GM12892 (cell line): Measurements from ENCODE around the gene TBC1D22A.

ENCODE experiments used
- POLR2A ChIP-seq: IDR thresholded peaks from 2 replicates; pipeline ENCODE4 v1.6.1; 2011; ENCODE audit warnings: low read depth, low read length, control low read depth
- POLR2AphosphoS5 ChIP-seq: IDR thresholded peaks from 2 replicates; pipeline ENCODE4 v1.6.1; 2011; ENCODE audit warnings: low read depth, low read length, control low read depth
- TAF1 ChIP-seq: IDR thresholded peaks from 2 replicates; pipeline ENCODE4 v1.6.1; 2011; ENCODE audit warnings: low read depth, mild to moderate bottlenecking, control low read depth, low read length, borderline replicate concordance

DNA sequence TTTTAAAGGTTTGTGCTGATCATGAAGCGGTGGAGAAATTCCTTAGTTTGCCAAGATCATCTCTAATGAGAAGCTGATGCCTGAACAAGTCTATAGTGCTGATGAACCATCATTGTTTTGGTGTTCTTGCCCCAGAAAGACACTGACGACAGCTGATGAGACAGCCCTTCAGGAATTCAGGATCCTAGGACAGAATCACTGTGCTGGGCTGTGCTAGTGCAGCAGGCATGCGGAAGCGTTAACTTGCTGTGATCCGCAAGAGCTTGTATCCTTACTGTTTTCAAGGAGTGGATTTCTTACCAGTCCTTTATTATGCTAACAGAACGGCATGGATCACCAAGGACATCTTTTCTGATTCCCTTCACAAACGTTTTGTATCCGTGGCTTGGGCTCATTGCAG, 104.1 kb downstream of the TBC1D22A start:
- TF ChIP-seq POLR2A (no peak), POLR2AphosphoS5 (no peak), TAF1 (no peak)
